ENCODE measurements around the gene RBM19. TPM values are rescaled to one million over a fixed set of nuclear protein-coding genes. Genes with fewer than 3 reads are reported as not detected.

RBM19 gene
- total RNA-seq, 2 experiments from 2014 or later, result 66.9 to 67.7 TPM

DNA sequence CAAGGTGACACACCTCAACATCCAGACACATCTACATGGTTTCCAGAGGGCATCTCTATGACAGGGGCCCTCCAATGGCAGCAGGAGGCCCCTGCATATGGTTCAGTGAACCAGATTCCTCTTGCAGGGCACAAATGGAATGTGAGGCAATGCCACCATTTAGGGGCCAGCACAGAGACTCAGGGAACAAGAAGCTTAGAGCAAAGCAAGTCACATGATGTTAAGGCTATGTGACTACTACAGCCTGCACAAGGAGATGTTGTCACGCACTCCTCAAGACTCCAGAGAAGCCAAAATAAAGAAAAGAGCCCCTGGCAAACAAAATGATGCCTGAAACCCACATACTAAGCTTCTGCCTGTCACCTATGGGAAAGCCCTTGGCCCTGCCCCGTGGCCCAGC is 95.2 kb downstream of the RBM19 start:
- H3K4me1 Mint-ChIP-seq (ENCODE audit: low read depth), result no peaks in the 10 kb centered on the region
- no peak for DNase-seq
- no peak overlapping the region for H3K27ac Mint-ChIP-seq
- H3K9me3 Mint-ChIP-seq, result no peaks in the 10 kb centered on the region
- intact Hi-C loops (cut with micrococcal nuclease), result no loop called here
- TF ChIP-seq, protein P1, sequence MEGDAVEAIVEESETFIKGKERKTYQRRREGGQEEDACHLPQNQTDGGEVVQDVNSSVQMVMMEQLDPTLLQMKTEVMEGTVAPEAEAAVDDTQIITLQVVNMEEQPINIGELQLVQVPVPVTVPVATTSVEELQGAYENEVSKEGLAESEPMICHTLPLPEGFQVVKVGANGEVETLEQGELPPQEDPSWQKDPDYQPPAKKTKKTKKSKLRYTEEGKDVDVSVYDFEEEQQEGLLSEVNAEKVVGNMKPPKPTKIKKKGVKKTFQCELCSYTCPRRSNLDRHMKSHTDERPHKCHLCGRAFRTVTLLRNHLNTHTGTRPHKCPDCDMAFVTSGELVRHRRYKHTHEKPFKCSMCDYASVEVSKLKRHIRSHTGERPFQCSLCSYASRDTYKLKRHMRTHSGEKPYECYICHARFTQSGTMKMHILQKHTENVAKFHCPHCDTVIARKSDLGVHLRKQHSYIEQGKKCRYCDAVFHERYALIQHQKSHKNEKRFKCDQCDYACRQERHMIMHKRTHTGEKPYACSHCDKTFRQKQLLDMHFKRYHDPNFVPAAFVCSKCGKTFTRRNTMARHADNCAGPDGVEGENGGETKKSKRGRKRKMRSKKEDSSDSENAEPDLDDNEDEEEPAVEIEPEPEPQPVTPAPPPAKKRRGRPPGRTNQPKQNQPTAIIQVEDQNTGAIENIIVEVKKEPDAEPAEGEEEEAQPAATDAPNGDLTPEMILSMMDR (IDR thresholded peaks at IDR 0.05), result no peak
- ChIA-PET POLR2A (no interaction called here), CTCF (no interaction called here)
- no peak for ATAC-seq
- no peak overlapping the region for H3K4me3 Mint-ChIP-seq
- H3K36me3 Mint-ChIP-seq (ENCODE audit: low read depth), result peaks cover 30% of the 10 kb centered on the region
- no peaks in the 10 kb centered on the region for H3K27me3 Mint-ChIP-seq

DNA sequence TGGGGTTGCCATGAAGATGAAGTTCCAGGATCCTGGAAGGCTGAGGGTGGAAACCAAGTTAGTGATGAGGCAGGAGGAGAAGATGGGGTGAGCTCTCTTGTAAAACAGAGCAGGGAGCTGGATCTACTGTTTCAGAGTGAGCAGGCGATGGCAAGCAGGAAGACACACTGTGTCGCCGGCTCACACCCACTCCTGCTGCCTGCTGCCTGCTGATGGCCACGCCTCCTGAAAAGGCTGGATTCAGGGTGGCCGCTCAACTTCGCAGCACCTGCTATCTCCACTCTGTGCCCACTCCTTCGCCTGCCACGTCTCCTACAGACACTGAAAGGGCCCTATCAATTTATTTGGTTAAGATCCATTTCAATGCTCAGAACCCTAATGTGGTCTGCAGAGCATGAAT is 96.1 kb downstream of the RBM19 start:
- ChIA-PET CTCF (no interaction called here), POLR2A (no interaction called here)
- H3K4me3 Mint-ChIP-seq, result no peak overlapping the region
- peaks cover 4% of the 10 kb centered on the region for H3K4me1 Mint-ChIP-seq (ENCODE audit: low read depth)
- intact Hi-C loops (cut with micrococcal nuclease), result no loop called here
- no peaks in the 10 kb centered on the region for H3K27me3 Mint-ChIP-seq
- ATAC-seq, result no peak
- no peaks in the 10 kb centered on the region for H3K9me3 Mint-ChIP-seq
- DNase-seq, result no peak
- peaks cover 31% of the 10 kb centered on the region for H3K36me3 Mint-ChIP-seq (ENCODE audit: low read depth)
- TF ChIP-seq, protein P1 (IDR thresholded peaks at IDR 0.05), result no peak
- no peak overlapping the region for H3K27ac Mint-ChIP-seq

DNA sequence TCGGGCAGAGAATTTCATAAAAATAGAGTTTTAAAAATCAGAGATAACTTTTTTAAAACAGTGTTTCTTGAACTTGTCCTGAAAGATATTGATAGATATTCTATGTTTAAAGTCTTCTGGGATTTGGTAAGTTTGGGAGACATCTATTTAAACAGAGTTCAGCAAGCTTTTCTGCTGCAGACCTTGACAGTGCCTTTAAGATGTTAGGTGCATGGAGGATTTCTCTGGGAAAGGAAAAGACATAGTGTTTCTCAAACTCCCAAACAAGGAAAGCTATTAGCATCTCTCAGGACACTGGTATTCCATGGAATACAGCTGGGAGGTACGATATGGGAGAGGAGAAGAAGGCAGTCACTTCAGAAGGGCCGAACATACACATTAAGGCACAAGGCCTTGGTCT is 97.8 kb downstream of the RBM19 start:
- TF ChIP-seq, protein P1 (IDR thresholded peaks at IDR 0.05), result no peak
- Mint-ChIP-seq H3K27ac (no peak overlapping the region), H3K27me3 (no peaks in the 10 kb centered on the region), H3K4me3 (no peak overlapping the region), H3K4me1 (ENCODE audit: low read depth) (peaks cover 19% of the 10 kb centered on the region), H3K36me3 (ENCODE audit: low read depth) (peaks cover 22% of the 10 kb centered on the region), H3K9me3 (no peaks in the 10 kb centered on the region)
- POLR2A ChIA-PET, result no interaction called here
- CTCF ChIA-PET, result no interaction called here
- intact Hi-C loops (cut with micrococcal nuclease), result no loop called here
- ATAC-seq, result no peak
- DNase-seq, result no peak

DNA sequence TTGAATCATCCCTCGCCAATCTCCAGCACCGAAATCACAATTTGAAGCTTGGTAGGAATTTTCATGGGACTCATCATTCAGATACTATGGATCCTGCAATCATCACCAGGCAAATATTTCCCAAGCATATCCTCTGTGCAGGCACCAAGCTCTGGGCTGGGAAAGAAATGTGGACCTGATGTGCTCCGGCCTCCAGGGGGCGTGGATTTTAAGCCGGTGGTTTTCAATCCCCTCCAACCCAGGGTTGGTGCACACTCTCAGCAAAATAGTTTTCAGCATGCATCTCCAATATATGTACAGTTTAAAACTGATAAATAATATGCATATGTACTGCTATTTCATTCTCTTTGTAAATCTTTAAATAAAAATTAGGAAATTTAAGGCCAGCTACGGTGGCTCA is 98.9 kb downstream of the RBM19 start:
- CTCF ChIA-PET, result interaction anchor here (0.7 to 1.2 kb wide), 2 partner anchors 9 to 95 kb away, joined by 3 read pairs; no protein-coding TSS in a partner anchor

DNA sequence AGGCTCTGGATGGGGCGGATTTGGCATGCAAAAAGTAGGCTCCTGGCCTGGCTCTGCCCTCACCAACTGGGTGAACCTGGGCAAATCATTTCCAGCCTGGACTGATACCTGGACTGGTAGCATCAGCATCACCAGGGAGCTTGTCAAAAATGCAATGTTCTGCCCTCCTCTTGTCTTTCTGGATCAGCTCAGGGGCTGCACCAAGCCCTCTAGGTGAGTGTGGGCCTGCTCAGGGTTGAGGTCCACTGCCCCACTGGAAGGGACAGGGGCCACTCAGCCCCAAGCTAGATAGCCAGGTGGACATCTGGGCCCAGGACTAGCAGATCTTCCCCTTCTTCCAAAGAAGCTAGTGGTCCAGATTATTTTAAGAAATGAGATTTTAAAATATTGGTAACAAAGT is 99.6 kb downstream of the RBM19 start:
- ChIA-PET POLR2A (no interaction called here), CTCF (interaction anchor here (0.7 to 1.2 kb wide), 2 partner anchors 10 to 95 kb away, joined by 3 read pairs; no protein-coding TSS in a partner anchor)
- no peak for DNase-seq
- ATAC-seq, result no peak
- TF ChIP-seq, protein P1 (IDR thresholded peaks at IDR 0.05), result no peak
- intact Hi-C loops (cut with micrococcal nuclease), result no loop called here
- H3K27ac Mint-ChIP-seq, result no peak overlapping the region
- H3K36me3 Mint-ChIP-seq (ENCODE audit: low read depth), result peaks cover 22% of the 10 kb centered on the region
- no peaks in the 10 kb centered on the region for H3K27me3 Mint-ChIP-seq
- no peak overlapping the region for H3K4me3 Mint-ChIP-seq
- H3K9me3 Mint-ChIP-seq, result no peaks in the 10 kb centered on the region
- H3K4me1 Mint-ChIP-seq (ENCODE audit: low read depth), result peaks cover 36% of the 10 kb centered on the region

More for the DNA sequence above, 98.9 kb downstream of the RBM19 start:
- Mint-ChIP-seq H3K27ac (no peak overlapping the region), H3K36me3 (ENCODE audit: low read depth) (peaks cover 22% of the 10 kb centered on the region), H3K4me3 (no peak overlapping the region), H3K27me3 (no peaks in the 10 kb centered on the region), H3K4me1 (ENCODE audit: low read depth) (peaks cover 30% of the 10 kb centered on the region), H3K9me3 (no peaks in the 10 kb centered on the region)
- ATAC-seq (no peak), DNase-seq (no peak)
- POLR2A ChIA-PET, result no interaction called here
- TF ChIP-seq, protein P1 (IDR thresholded peaks at IDR 0.05), result no peak
- intact Hi-C loops (cut with micrococcal nuclease), result no loop called here
